Activated naive CD4-positive, alpha-beta T cell treated with anti-CD3 and anti-CD28 coated beads, Interleukin-2, amount 10 ng/mL, durations not matched to agents 7 days and 5 days (primary cell): Measurements from ENCODE around the gene RIC1.

ENCODE experiments used
- CTCF ChIA-PET: fragments of 350-600 bp; sonication (Branson Sonifier 250); formaldehyde crosslinking; loops from one replicate; lab custom pipeline; 2021; ENCODE audit warnings: antibody characterized with exemption; lab: Charles Lee
- DNase-seq: peaks from one replicate; pipeline ENCODE4 v3.0.0-alpha.2; 2020
- H3K27ac Mint-ChIP-seq: one replicate; pipeline ENCODE4 v1.8.0; 2021; ENCODE audit warnings: mild to moderate bottlenecking, moderate library complexity, mixed read lengths
- H3K27me3 Mint-ChIP-seq: one replicate; pipeline ENCODE4 v1.8.0; 2021; ENCODE audit warnings: mild to moderate bottlenecking, mixed read lengths
- H3K36me3 Mint-ChIP-seq: one replicate; pipeline ENCODE4 v1.8.0; 2021; ENCODE audit warnings: mixed read lengths
- H3K4me1 Mint-ChIP-seq: one replicate; pipeline ENCODE4 v1.8.0; 2021; ENCODE audit warnings: mixed read lengths
- H3K4me3 Mint-ChIP-seq: one replicate; pipeline ENCODE4 v1.8.0; 2021; ENCODE audit warnings: mild to moderate bottlenecking, moderate library complexity, mixed read lengths
- H3K9me3 Mint-ChIP-seq: one replicate; pipeline ENCODE4 v1.8.0; 2021; ENCODE audit warnings: mixed read lengths

The RIC1 gene

DNA sequence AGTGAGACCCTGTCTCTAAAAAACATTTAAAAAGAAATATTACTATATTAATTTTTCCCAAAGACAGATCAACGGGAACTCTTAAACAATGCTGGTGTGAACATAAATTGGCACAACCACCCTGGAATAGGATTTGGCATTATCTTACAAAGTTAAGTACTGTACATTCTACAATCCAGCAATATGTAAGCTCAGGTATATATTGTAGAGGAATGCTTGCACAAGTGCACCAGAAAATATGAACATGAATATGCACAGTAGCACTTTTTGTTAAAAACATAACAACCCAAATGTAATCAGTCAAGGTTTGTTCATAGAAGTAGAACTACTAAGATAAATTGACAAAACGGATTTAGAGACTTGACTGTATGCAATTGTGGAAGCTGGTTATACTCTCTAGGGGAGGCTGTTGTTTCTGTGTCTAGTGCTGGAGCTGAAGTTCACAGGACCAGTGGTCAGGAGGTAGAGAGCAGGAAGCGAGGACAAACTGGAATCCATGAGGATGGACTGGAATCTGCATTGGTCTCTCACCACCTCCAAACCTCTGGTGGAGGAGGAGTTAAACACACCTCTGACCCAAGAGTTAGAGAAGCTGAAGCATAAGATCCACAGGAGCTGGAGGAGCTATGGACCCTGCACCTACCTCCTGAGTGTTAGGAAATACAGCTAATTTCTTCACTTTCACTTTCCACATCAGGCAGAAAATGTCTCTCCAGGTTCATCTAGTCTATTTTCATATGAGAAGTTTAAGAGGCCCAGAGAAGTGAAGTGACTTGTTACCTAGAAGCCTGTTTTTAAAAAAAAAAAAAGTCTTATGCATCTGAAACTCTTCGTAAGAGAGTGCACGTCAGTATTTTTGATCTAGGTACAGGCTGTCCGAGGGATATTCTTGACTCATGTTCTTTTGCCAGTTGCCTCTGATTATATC is 20.3 kb upstream of the RIC1 start:
- Mint-ChIP-seq H3K36me3 (no peaks in the 10 kb centered on the region), H3K4me3 (peak overlapping the region; percentile 64), H3K27me3 (no peaks in the 10 kb centered on the region), H3K9me3 (no peaks in the 10 kb centered on the region), H3K27ac (peak overlapping the region; percentile 64), H3K4me1 (peaks cover 17% of the 10 kb centered on the region)
- CTCF ChIA-PET = interaction anchor here (0.7 to 2.2 kb wide), 9 partner anchors 8 to 190 kb away, joined by 3 to 10 read pairs (median 4); no protein-coding TSS in a partner anchor
- DNase-seq = no peak

DNA sequence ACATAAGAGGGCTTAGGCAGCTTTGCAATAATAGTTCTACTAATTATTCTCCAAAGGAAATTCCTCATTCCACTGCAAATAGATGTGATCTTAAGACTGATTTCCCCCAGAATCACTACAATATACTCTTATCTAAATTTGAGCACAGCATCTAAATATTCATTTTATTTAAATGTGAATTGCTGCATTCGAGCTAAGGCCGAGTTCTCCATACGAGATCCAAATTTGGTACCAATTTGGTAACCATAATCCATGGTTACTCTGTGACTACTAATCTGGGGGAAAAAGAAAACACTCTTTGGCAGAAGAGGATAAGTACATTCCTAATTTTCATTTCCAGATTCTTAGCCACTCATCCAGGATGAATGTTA is 19.7 kb upstream of the RIC1 start:
- no peaks in the 10 kb centered on the region for H3K27me3 Mint-ChIP-seq
- no peak overlapping the region for H3K27ac Mint-ChIP-seq
- CTCF ChIA-PET = interaction anchor here (0.9 to 2.2 kb wide), 6 partner anchors 9 to 190 kb away, joined by 3 to 10 read pairs (median 6); no protein-coding TSS in a partner anchor
- H3K36me3 Mint-ChIP-seq = no peaks in the 10 kb centered on the region
- no peaks in the 10 kb centered on the region for H3K9me3 Mint-ChIP-seq
- H3K4me1 Mint-ChIP-seq = peaks cover 17% of the 10 kb centered on the region
- H3K4me3 Mint-ChIP-seq = peak overlapping the region; percentile 64
- no peak for DNase-seq

DNA sequence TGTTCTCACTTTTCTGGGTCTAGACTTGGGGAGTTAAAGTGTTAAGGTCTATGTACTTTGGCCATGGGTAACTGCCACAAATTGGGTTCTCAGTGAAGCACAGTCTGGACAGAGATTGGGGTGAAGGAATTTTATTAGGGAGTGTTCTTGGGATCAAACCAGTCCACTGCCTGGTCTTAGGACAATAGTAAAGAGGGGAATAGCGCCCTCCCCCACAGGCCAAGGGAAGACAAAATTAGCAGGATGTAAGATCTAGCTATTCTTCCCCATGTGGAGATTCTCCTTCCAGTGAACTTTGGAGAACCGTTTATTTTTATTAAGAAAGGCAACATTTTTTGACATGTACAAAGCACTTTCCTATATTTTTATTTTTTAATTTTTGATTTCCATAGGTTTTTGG is 18.4 kb upstream of the RIC1 start:
- H3K36me3 Mint-ChIP-seq = peaks cover 6% of the 10 kb centered on the region
- CTCF ChIA-PET = interaction anchor here (1.2 kb wide), 1 partner anchor 10 kb away, joined by 3 read pairs; no protein-coding TSS in a partner anchor
- no peaks in the 10 kb centered on the region for H3K27me3 Mint-ChIP-seq
- no peak overlapping the region for H3K4me3 Mint-ChIP-seq
- no peaks in the 10 kb centered on the region for H3K9me3 Mint-ChIP-seq
- DNase-seq = no peak
- no peak overlapping the region for H3K27ac Mint-ChIP-seq
- H3K4me1 Mint-ChIP-seq = peaks cover 17% of the 10 kb centered on the region

DNA sequence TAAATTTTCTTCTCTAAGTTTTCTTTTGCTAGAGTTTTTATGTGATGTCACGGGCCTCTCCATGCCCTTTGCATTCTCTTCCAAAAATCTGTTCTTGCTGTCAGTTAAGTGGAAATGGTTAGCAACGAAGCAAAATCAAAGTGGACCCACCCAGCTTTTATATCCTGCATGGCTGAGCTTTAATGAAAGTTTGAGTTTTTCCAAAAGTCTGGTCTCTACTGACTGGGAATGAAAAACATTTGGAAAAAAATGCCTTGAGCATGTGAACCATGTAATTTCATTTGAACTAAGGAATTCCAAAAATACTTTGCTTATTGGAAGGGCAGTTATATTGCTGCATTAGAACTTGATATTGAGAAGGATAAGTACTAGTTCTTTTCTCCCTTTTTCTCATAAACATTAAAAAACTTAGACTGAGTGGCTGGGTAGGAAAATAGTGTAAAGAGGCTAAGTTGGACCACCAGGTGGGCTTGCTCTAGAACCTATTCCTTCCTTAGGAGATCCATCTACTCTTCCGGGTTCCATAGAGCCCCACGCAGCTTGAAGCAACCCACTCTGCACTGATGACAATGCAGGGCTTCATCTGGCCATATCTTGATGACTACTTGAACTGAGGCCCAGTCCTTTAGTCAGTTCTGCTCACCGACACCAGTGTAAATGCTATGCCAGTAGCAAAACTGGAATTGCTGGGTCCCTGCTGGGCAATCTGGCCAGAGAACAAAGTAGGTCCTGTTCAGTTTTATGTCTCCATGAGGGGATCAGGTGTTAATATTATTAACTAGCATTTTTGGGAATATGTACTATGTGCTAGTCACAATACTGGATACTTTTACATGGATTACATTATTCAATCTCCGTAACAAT is 17.4 kb upstream of the RIC1 start:
- DNase-seq = no peak
- peaks cover 17% of the 10 kb centered on the region for H3K4me1 Mint-ChIP-seq
- H3K27me3 Mint-ChIP-seq = no peaks in the 10 kb centered on the region
- CTCF ChIA-PET = interaction anchor here (0.8 to 1.3 kb wide), 5 partner anchors 9 to 161 kb away, joined by 3 to 4 read pairs (median 3); partner anchors contain the start of gene CD274
- peaks cover 7% of the 10 kb centered on the region for H3K36me3 Mint-ChIP-seq
- H3K9me3 Mint-ChIP-seq = no peaks in the 10 kb centered on the region
- H3K4me3 Mint-ChIP-seq = no peak overlapping the region
- H3K27ac Mint-ChIP-seq = no peak overlapping the region

DNA sequence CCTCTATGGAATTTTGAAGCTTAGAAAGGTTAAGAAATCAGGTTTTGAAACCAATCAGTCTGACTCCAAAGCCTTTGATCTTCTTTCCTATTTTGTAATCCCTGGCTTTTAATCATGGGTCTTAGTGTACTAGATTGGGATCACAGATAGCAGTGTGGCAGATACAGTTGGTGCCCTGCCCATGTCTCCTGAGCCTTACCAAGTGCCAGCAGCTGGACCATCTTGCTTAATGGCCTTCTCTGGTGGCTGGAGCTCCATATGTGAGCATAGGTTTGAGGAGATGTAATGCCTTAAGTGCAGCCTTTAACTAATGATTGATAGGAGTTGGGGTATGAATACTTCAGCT is 16.7 kb upstream of the RIC1 start:
- peaks cover 18% of the 10 kb centered on the region for H3K4me1 Mint-ChIP-seq
- peaks cover 7% of the 10 kb centered on the region for H3K36me3 Mint-ChIP-seq
- no peak for DNase-seq
- no peaks in the 10 kb centered on the region for H3K27me3 Mint-ChIP-seq
- no peak overlapping the region for H3K27ac Mint-ChIP-seq
- H3K9me3 Mint-ChIP-seq = no peaks in the 10 kb centered on the region
- CTCF ChIA-PET = interaction anchor here (0.8 to 1.3 kb wide), 3 partner anchors 8 to 162 kb away, joined by 3 to 4 read pairs (median 3); partner anchors contain the start of gene CD274
- H3K4me3 Mint-ChIP-seq = no peak overlapping the region

DNA sequence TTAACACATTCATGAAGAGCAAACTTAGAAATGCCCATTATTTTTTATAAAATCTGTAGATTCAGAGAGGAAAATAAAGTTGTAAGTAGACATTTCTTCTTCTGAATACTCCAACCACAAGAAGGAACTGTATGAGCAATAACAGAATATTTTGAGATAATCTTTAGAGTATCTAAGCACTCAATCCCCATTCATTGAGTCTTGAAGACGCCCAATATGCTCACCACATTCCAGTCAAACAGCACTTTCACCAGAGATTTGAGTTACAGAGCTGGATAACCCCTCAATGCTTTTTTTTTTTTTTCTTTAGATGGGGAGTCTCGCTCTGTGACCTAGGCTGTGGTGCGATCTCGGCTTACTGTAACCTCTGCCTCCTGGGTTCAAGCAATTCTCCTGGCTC is 14.7 kb upstream of the RIC1 start:
- Mint-ChIP-seq H3K4me1 (peaks cover 24% of the 10 kb centered on the region), H3K27ac (no peak overlapping the region), H3K27me3 (no peaks in the 10 kb centered on the region), H3K4me3 (no peak overlapping the region), H3K36me3 (peaks cover 12% of the 10 kb centered on the region), H3K9me3 (no peaks in the 10 kb centered on the region)
- CTCF ChIA-PET = interaction anchor here (0.7 kb wide), 1 partner anchor 157 kb away, joined by 5 read pairs; no protein-coding TSS in a partner anchor
- no peak for DNase-seq

DNA sequence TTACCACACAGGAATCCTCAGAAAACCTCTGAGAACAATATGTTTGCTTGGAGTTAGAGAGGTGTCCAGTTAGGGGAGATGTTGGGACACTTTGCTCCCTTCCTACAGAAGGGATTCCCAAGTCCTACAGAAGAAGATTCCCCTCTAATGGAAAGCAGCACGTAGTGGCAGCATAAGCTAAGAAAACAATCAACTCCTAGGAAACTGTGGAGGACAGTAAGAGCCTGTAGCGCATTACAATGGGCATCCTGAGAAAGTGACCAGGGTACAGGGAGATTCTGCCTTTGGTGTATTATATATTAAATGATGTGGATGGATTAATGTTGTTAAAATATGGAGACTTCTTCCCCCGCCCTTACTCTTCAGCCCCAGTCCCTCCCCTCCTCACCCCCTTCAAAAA is 13.9 kb upstream of the RIC1 start:
- CTCF ChIA-PET = no interaction called here
- H3K4me1 Mint-ChIP-seq = peaks cover 22% of the 10 kb centered on the region
- H3K9me3 Mint-ChIP-seq = no peaks in the 10 kb centered on the region
- no peak overlapping the region for H3K27ac Mint-ChIP-seq
- H3K4me3 Mint-ChIP-seq = no peak overlapping the region
- DNase-seq = no peak
- H3K27me3 Mint-ChIP-seq = no peaks in the 10 kb centered on the region
- H3K36me3 Mint-ChIP-seq = peaks cover 13% of the 10 kb centered on the region

DNA sequence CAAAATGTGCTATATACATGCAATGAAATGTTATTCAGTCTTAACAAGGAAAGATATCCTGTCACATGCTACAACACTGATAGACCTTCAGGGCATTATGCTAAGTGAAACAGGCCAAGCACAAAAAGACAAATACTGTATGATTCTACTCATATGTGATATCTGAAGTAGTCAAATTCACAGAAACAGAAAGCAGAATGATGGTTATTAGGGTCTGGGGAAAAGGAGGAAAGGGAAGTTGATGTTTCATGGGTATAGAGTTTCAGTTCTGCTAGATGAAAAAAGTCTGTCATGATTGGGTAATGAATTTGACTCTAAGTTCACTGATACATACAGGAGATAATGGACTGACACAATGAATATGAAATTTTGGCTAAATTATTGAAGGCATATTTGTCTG is 11.2 kb upstream of the RIC1 start:
- peak overlapping the region; percentile 46 for H3K27ac Mint-ChIP-seq
- no peaks in the 10 kb centered on the region for H3K27me3 Mint-ChIP-seq
- no peaks in the 10 kb centered on the region for H3K9me3 Mint-ChIP-seq
- H3K36me3 Mint-ChIP-seq = peaks cover 25% of the 10 kb centered on the region
- no peak for DNase-seq
- H3K4me3 Mint-ChIP-seq = no peak overlapping the region
- peaks cover 24% of the 10 kb centered on the region for H3K4me1 Mint-ChIP-seq
- CTCF ChIA-PET = no interaction called here

DNA sequence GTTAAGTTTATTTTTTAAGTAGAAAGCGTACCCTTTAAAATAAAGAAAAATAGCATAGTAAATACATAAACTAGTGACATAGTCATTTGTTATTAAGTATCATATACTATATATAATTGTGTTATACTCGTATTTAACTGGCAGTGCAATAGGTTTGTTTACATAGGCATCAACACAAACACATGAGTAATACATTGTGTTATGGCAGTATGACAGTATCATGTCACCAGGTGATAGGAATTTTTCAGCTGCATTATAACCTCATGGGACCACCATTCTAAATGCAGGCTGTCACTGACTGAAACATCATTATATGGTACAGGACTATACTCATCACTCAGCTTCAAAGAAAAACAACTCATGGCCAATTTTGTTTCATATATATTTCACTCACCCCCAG is 8.4 kb upstream of the RIC1 start:
- H3K27me3 Mint-ChIP-seq = no peaks in the 10 kb centered on the region
- CTCF ChIA-PET = interaction anchor here (0.7 to 1.2 kb wide), 3 partner anchors 8 to 136 kb away, joined by 3 to 6 read pairs (median 3); no protein-coding TSS in a partner anchor
- peaks cover 28% of the 10 kb centered on the region for H3K36me3 Mint-ChIP-seq
- H3K27ac Mint-ChIP-seq = no peak overlapping the region
- no peak for DNase-seq
- H3K9me3 Mint-ChIP-seq = no peaks in the 10 kb centered on the region
- peaks cover 40% of the 10 kb centered on the region for H3K4me1 Mint-ChIP-seq
- no peak overlapping the region for H3K4me3 Mint-ChIP-seq

DNA sequence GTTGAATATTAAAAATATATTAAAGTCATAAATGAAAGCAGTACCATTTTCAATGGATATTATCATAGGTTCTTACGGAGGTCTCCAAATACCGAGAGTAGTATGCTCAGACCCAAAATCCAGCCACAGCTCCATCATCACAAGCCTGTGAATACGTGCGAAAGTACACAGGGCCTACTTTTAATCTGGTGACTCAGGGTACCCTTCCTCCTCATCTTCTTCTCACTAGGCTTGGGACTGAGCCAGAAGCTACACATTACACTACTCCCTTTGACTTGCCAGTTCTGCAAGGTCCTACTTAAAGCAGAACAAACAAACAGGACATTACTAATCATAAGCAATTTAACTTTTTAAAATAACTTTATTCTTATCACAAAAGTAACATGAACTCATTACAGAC is 7.6 kb upstream of the RIC1 start:
- Mint-ChIP-seq H3K27me3 (no peaks in the 10 kb centered on the region), H3K27ac (no peak overlapping the region), H3K4me3 (no peak overlapping the region), H3K9me3 (no peaks in the 10 kb centered on the region), H3K4me1 (peaks cover 44% of the 10 kb centered on the region), H3K36me3 (peaks cover 29% of the 10 kb centered on the region)
- CTCF ChIA-PET = interaction anchor here (1.0 kb wide), 1 partner anchor 12 kb away, joined by 6 read pairs; no protein-coding TSS in a partner anchor
- DNase-seq = no peak

DNA sequence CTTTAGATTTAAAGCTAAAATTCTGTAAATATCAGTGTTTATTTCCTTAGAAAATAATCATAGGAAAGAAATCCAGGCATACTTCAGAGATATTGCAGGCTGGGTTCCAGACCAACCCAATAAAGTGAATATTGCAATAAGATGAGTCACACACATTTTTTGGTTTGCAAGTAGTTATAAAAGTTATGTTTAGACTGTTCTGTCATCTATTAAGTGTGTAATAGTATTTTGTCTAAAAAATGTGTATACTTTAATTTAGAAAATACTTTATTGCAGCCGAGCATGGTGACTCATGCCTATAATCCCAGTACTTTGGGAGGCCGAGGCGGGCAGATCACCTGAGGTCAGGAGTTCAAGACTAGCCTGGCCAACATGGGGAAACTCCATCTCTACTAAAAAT is 6.9 kb upstream of the RIC1 start:
- H3K4me3 Mint-ChIP-seq = no peak overlapping the region
- no peaks in the 10 kb centered on the region for H3K27me3 Mint-ChIP-seq
- no peak overlapping the region for H3K27ac Mint-ChIP-seq
- H3K4me1 Mint-ChIP-seq = peaks cover 49% of the 10 kb centered on the region
- CTCF ChIA-PET = interaction anchor here (0.8 kb wide), 1 partner anchor 22 kb away, joined by 3 read pairs; no protein-coding TSS in a partner anchor
- H3K9me3 Mint-ChIP-seq = no peaks in the 10 kb centered on the region
- no peak for DNase-seq
- H3K36me3 Mint-ChIP-seq = peaks cover 32% of the 10 kb centered on the region

DNA sequence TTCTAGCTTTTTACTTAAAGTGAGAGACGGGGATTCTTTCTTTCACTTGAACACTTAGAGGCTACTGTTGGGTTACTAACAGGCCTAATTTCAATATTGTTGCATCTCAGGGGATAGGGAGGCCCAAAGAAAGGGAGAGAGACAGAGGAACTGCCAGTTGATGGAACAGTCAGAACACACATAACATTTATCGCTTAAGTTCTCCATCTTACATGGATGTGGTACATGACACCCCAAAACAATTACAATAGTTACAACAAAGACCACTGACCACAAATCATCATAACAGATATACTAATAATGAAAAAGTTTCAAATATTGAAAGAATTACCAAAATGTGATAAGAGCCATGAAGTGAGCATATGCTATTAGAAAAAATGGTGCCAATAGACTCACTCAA is 4.3 kb upstream of the RIC1 start:
- H3K27me3 Mint-ChIP-seq = no peaks in the 10 kb centered on the region
- DNase-seq = no peak
- H3K9me3 Mint-ChIP-seq = no peaks in the 10 kb centered on the region
- peaks cover 30% of the 10 kb centered on the region for H3K36me3 Mint-ChIP-seq
- peak overlapping the region; percentile 1 for H3K27ac Mint-ChIP-seq
- no peak overlapping the region for H3K4me3 Mint-ChIP-seq
- peaks cover 40% of the 10 kb centered on the region for H3K4me1 Mint-ChIP-seq
- CTCF ChIA-PET = interaction anchor here (0.6 to 2.1 kb wide), 4 partner anchors 13 to 865 kb away, joined by 3 to 5 read pairs (median 4); no protein-coding TSS in a partner anchor

DNA sequence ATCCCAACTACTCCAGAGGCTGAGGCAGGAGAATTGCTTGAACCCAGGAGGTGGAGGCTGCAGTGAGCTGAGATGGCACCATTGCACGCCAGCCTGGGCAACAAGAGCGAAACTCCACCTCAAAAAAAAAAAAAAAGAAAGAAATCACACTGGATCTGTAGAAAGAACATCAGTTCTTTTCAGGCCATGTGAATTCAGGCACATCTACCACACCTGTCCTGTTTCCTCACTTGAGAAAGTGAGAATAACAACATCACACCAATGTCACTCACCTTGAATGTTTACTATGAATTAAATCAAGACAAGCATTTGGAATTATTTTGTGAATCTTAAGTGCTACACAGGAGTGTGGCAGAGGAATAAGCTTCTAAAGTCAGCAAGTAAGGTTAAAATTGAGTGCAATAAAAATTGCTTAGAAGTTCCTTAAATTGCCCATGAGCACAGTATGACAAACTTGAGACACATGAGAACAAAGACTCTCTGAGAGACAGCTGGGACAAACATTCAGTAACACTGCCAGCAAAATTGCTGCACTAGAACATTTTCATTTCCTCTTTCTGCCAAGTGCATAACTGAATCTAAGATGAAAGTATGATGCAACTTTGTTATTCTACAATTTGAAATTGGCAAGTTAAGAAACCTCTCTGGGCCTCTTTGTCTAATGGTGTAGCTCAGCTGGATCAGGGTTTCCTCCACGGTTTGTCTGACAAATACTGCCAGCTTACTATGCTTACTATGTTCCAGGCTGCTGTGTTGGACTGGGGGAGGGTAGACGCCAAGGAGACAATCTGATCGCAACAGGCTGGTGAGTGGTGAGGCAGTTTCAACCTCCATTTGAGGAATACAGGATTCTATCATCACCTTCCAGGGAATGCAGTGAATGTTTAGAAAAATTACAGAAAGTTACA is 1.9 kb upstream of the RIC1 start:
- CTCF ChIA-PET = interaction anchor here (1.0 to 2.4 kb wide), 3 partner anchors 26 to 259 kb away, joined by 3 to 9 read pairs (median 3); no protein-coding TSS in a partner anchor
- peaks cover 18% of the 10 kb centered on the region for H3K36me3 Mint-ChIP-seq

More for the DNA sequence above, 1.9 kb upstream of the RIC1 start:
- Mint-ChIP-seq H3K4me3 (peak overlapping the region; percentile 94), H3K4me1 (peaks cover 48% of the 10 kb centered on the region), H3K27me3 (no peaks in the 10 kb centered on the region), H3K9me3 (no peaks in the 10 kb centered on the region), H3K27ac (peak overlapping the region; percentile 100)
- peak; percentile 61 for DNase-seq
